SU-DHL-6 (cell line): ENCODE results near the gene LAD1.

ENCODE experiments used
- H2AFZ ChIP-seq: fragments of 200-600 bp; sonication (generic); 2 replicates; pipeline ENCODE4 v1.6.1; 2014; ENCODE audit warnings: low read depth, mild to moderate bottlenecking, moderate library complexity, mixed read lengths, antibody characterized with exemption, low read length; ENCODE audit not compliant: severe bottlenecking
- H3F3A ChIP-seq: fragments of 200-600 bp; shearing (Covaris generic); 2 replicates; pipeline ENCODE4 v1.6.0; 2016; ENCODE audit warnings: antibody characterized with exemption, mild to moderate bottlenecking; ENCODE audit not compliant: insufficient read depth
- H3K27ac ChIP-seq: fragments of 200-600 bp; sonication (generic); 2 replicates; pipeline ENCODE4 v1.5.1; 2016; ENCODE audit warnings: low read depth, mild to moderate bottlenecking, low read length, moderate library complexity, mixed read lengths
- H3K27me3 ChIP-seq: fragments of 200-600 bp; sonication (generic), shearing (Covaris generic); 2 replicates; pipeline ENCODE4 v1.6.0; 2014; ENCODE audit warnings: mild to moderate bottlenecking, low read length
- H3K36me3 ChIP-seq: fragments of 200-600 bp; sonication (generic); 2 replicates; pipeline ENCODE4 v1.6.1; 2014; ENCODE audit warnings: mild to moderate bottlenecking, low read length, mixed read lengths
- H3K4me2 ChIP-seq: fragments of 300-600, 200-600 bp; shearing (Covaris generic), sonication (generic); 2 replicates; pipeline ENCODE4 v1.6.0; 2014; ENCODE audit warnings: low read length, low read depth, mild to moderate bottlenecking; ENCODE audit not compliant: poor library complexity, severe bottlenecking
- H3K4me3 ChIP-seq: fragments of 200-600 bp; sonication (generic); 2 replicates; pipeline ENCODE4 v1.5.1; 2014; ENCODE audit warnings: antibody characterized with exemption, low read length, mild to moderate bottlenecking, mixed read lengths; ENCODE audit not compliant: insufficient read depth, poor library complexity, severe bottlenecking
- H3K79me2 ChIP-seq: fragments of 200-600 bp; sonication (generic); 2 replicates; pipeline ENCODE4 v1.6.1; 2014; ENCODE audit warnings: mild to moderate bottlenecking, low read length, moderate library complexity; ENCODE audit not compliant: insufficient read depth
- H3K9ac ChIP-seq: fragments of 200-600 bp; sonication (generic); 2 replicates; pipeline ENCODE4 v1.7.0; 2014; ENCODE audit warnings: mild to moderate bottlenecking, low read length
- H3K9me2 ChIP-seq: fragments of 200-600 bp; sonication (generic); replicated peaks from 2 replicates; pipeline ENCODE4 v1.6.1; 2014; ENCODE audit warnings: low read length; ENCODE audit not compliant: insufficient read depth
- H3K9me3 ChIP-seq: fragments of 200-600 bp; sonication (generic); 2 replicates; pipeline ENCODE4 v1.6.1; 2014; ENCODE audit warnings: low read length, mixed read lengths; ENCODE audit not compliant: insufficient read depth
- H4K20me1 ChIP-seq: fragments of 200-600 bp; sonication (generic); 2 replicates; pipeline ENCODE4 v1.6.1; 2014; ENCODE audit warnings: low read depth, mild to moderate bottlenecking, antibody characterized with exemption, low read length, moderate library complexity, mixed read lengths
- EZH2phosphoT487 ChIP-seq: fragments of 200-600 bp; sonication (generic), shearing (Covaris generic); conservative IDR thresholded peaks from 2 replicates; pipeline ENCODE4 v1.6.1; 2018; ENCODE audit warnings: mild to moderate bottlenecking, antibody characterized with exemption, low read length, moderate library complexity, mixed read lengths
- TF ChIP-seq, protein P1 (sequence below): fragments of 200-600 bp; sonication (generic); IDR thresholded peaks from one replicate; pipeline ENCODE4 v1.5.1; 2017; ENCODE audit warnings: antibody characterized with exemption, mild to moderate bottlenecking, low read length, moderate library complexity; ENCODE audit not compliant: insufficient read depth, poor library complexity, severe bottlenecking

The LAD1 gene

DNA sequence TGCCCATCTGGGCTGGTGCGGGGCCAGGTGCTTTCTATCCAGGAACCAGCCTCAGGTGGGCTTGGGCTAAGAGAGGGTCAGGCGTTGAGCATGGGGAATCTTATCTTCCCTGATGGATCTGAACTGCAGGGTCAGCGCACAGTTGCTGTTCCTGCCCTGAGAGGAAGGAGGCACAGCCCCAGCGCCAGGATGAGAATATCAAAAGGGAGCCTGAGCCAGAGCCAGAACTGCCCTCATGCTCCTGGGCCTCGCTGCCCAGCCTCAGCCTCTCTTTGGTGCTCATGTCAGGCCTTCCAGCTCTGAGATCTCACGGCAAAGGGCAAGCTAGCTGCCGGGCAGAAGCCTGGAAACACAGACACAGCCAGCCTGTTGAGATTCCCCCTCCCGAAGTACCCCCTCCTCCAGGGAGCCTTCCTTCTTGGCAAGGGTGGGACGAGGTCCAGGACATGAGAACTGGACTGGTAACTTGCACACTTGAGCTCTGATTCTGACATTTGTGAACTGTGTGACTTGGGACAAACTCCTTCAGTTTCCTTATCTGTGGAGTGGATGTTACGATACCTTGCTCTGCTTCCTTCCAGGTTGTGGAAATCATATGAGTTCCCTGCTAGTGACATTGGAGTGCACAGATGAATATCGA lies 1.2 kb upstream of the LAD1 start:
- no peaks in the 10 kb centered on the region for H4K20me1 ChIP-seq
- no peak overlapping the region for H3K4me2 ChIP-seq
- H3K9ac ChIP-seq, result no peak overlapping the region
- no peak overlapping the region for H2AFZ ChIP-seq
- H3K9me2 ChIP-seq, result no peaks in the 10 kb centered on the region
- H3K36me3 ChIP-seq, result no peaks in the 10 kb centered on the region
- no peaks in the 10 kb centered on the region for H3K79me2 ChIP-seq
- no peak overlapping the region for H3K27ac ChIP-seq
- H3K9me3 ChIP-seq, result no peaks in the 10 kb centered on the region
- H3K27me3 ChIP-seq, result no peaks in the 10 kb centered on the region
- no peak overlapping the region for H3K4me3 ChIP-seq
- no peaks in the 10 kb centered on the region for H3F3A ChIP-seq
- TF ChIP-seq, protein P1, sequence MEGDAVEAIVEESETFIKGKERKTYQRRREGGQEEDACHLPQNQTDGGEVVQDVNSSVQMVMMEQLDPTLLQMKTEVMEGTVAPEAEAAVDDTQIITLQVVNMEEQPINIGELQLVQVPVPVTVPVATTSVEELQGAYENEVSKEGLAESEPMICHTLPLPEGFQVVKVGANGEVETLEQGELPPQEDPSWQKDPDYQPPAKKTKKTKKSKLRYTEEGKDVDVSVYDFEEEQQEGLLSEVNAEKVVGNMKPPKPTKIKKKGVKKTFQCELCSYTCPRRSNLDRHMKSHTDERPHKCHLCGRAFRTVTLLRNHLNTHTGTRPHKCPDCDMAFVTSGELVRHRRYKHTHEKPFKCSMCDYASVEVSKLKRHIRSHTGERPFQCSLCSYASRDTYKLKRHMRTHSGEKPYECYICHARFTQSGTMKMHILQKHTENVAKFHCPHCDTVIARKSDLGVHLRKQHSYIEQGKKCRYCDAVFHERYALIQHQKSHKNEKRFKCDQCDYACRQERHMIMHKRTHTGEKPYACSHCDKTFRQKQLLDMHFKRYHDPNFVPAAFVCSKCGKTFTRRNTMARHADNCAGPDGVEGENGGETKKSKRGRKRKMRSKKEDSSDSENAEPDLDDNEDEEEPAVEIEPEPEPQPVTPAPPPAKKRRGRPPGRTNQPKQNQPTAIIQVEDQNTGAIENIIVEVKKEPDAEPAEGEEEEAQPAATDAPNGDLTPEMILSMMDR, result no peak
- no peak for TF ChIP-seq EZH2phosphoT487

DNA sequence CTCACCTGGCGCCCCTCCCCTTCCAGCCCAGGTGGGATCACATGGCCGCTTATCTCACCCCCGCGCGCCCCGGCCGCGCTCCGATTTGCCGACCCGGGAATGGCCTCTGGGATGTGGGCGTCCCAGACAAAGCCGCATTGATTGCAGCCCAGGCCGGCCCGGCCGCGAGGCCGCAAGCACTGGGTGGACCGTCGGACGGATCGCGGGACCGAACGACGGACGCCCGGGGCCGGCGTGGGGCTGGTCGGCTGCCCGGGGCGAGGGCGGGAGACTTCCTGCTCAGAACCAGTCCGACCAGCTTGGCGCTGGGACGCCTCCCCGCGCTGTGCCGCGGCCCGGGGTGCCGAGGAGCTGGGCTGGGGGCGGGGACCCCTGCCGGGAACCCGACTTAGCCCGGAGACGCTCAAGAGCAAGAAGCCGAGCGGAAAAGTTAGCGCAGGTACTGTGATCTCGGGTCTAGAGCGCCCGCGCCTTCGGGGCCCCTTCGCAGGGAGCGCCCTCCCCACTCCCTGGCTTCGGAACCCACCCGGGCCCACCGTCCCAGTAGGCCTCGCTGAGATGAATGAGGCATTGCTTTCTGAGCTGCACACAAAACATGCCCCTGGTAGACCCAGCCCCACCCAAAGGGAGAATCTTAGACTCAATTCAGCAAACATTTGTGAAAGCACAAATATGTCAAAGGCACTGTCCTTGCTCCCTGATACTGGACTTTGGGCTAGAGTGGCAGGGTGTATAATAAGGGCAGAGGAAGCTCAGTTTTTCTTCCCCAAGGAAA lies 415 bp upstream of the LAD1 start:
- Histone ChIP-seq H3K36me3 (no peaks in the 10 kb centered on the region), H3K4me3 (no peak overlapping the region), H3K9ac (no peak overlapping the region), H3F3A (no peaks in the 10 kb centered on the region), H2AFZ (no peak overlapping the region), H3K79me2 (no peaks in the 10 kb centered on the region), H3K27ac (no peak overlapping the region), H3K27me3 (no peaks in the 10 kb centered on the region), H3K9me2 (no peaks in the 10 kb centered on the region), H3K9me3 (no peaks in the 10 kb centered on the region), H4K20me1 (no peaks in the 10 kb centered on the region), H3K4me2 (no peak overlapping the region)
- TF ChIP-seq, protein P1, result no peak
- no peak for TF ChIP-seq EZH2phosphoT487

DNA sequence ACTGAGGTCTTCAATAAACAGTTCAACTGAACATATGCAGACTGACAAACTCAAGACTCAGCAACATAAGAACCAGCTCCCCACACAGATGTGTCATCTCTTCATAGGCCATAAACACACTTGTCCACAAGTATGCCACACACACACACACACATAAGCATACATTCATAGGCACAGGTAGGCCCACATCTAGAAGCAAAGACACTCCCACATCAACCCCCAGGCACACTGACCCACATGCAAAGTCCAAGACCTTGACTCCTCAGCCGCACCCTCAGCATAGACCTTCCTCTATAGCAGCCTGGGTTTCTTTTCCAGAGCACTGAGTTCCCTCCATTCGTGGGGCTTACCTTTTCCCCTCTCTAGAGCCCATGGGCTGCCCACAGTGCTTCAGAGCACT lies 1.4 kb downstream of the LAD1 start:
- no peak overlapping the region for H3K27ac ChIP-seq
- H3K4me3 ChIP-seq, result no peak overlapping the region
- no peaks in the 10 kb centered on the region for H3K27me3 ChIP-seq
- H3K9me2 ChIP-seq, result no peaks in the 10 kb centered on the region
- no peak overlapping the region for H2AFZ ChIP-seq
- no peak for TF ChIP-seq EZH2phosphoT487
- TF ChIP-seq, protein P1, result no peak
- H3K9ac ChIP-seq, result no peak overlapping the region
- no peaks in the 10 kb centered on the region for H3K36me3 ChIP-seq
- H3K4me2 ChIP-seq, result no peak overlapping the region
- H4K20me1 ChIP-seq, result no peaks in the 10 kb centered on the region
- no peaks in the 10 kb centered on the region for H3K79me2 ChIP-seq
- H3F3A ChIP-seq, result no peaks in the 10 kb centered on the region
- no peaks in the 10 kb centered on the region for H3K9me3 ChIP-seq
